Body of pancreas (tissue), 4 donors: ENCODE measurements around the gene MYO9B.

Source experiments
- POLR2A ChIP-seq, 3 donors: fragments of 450-650 bp; IDR thresholded peaks; one replicate each; pipeline ENCODE4 v1.6.1; 2016; ENCODE audit warnings: antibody characterized with exemption in 3 of 3, mild to moderate bottlenecking in 2 of 3
- TF ChIP-seq, protein P1 (sequence below), 7 experiments: fragments of 450-650 bp in 4 of 7; fragments of 200-600 bp in 3 of 7; sonication (generic) in 3 of 7; IDR thresholded peaks; one replicate each; pipeline ENCODE4 v1.5.1; 2016 to 2019; ENCODE audit warnings: antibody characterized with exemption in 7 of 7

DNA sequence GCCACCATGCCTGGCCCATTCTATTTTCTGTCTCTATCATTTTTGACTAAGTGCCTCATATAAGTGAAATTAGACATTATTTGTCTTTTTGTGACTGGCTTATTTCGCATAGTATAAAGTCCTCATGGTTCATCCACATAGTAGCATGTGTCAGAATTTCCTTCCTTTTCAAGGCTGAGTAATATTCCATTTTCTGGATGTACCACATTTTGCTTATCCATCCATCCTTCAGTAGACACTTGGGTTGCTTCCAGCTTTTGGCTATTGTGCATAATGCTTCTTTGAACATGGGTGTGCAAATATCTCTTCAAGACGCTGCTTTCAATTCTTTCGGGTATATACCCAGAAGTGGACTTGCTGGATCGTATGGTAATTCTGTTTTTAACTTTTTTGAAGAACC, 88.1 kb downstream of the MYO9B start:
- TF ChIP-seq, protein P1, sequence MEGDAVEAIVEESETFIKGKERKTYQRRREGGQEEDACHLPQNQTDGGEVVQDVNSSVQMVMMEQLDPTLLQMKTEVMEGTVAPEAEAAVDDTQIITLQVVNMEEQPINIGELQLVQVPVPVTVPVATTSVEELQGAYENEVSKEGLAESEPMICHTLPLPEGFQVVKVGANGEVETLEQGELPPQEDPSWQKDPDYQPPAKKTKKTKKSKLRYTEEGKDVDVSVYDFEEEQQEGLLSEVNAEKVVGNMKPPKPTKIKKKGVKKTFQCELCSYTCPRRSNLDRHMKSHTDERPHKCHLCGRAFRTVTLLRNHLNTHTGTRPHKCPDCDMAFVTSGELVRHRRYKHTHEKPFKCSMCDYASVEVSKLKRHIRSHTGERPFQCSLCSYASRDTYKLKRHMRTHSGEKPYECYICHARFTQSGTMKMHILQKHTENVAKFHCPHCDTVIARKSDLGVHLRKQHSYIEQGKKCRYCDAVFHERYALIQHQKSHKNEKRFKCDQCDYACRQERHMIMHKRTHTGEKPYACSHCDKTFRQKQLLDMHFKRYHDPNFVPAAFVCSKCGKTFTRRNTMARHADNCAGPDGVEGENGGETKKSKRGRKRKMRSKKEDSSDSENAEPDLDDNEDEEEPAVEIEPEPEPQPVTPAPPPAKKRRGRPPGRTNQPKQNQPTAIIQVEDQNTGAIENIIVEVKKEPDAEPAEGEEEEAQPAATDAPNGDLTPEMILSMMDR (IDR thresholded peaks at IDR 0.05), result no peak
- TF ChIP-seq POLR2A (IDR thresholded peaks at IDR 0.05), result no peak
